GM12872 (cell line): ENCODE data around the gene FBXL17.

ENCODE experiments used
- CTCF ChIP-seq: IDR thresholded peaks from 3 replicates; pipeline ENCODE4 v1.5.1; 2011; ENCODE audit warnings: low read depth, mild to moderate bottlenecking, low read length, moderate library complexity; ENCODE audit not compliant: insufficient read depth

The FBXL17 gene

GRCh38 chr5:107815109-107815508 lies 566.8 kb downstream of the FBXL17 start:
- no peak for TF ChIP-seq CTCF

- TF ChIP-seq CTCF, result no peak
Observed at GRCh38 chr5:107814183-107814827, 567.6 kb downstream of the FBXL17 start.

DNA sequence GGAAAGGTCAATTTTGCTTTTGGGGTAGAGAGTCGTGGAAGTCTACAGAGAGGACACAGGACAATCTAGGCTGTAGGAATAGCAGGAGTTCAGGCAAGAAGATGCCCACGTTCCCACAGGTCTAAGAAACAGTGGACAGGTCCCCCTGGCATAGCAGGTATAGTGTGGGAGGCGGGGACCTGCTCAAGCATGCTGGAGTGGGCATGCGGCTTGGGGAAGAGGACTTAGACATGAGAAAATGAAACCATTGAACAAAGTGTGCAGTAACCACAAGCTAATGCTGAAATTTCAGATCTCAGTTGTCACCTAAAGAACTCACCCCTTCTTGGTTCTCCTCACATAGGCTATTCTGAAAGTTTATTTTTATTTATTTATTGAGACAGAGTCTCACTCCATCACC lies 568.3 kb downstream of the FBXL17 start:
- TF ChIP-seq CTCF, result no peak

GRCh38 chr5:107812570-107813141 lies 569.2 kb downstream of the FBXL17 start:
- no peak for TF ChIP-seq CTCF

DNA sequence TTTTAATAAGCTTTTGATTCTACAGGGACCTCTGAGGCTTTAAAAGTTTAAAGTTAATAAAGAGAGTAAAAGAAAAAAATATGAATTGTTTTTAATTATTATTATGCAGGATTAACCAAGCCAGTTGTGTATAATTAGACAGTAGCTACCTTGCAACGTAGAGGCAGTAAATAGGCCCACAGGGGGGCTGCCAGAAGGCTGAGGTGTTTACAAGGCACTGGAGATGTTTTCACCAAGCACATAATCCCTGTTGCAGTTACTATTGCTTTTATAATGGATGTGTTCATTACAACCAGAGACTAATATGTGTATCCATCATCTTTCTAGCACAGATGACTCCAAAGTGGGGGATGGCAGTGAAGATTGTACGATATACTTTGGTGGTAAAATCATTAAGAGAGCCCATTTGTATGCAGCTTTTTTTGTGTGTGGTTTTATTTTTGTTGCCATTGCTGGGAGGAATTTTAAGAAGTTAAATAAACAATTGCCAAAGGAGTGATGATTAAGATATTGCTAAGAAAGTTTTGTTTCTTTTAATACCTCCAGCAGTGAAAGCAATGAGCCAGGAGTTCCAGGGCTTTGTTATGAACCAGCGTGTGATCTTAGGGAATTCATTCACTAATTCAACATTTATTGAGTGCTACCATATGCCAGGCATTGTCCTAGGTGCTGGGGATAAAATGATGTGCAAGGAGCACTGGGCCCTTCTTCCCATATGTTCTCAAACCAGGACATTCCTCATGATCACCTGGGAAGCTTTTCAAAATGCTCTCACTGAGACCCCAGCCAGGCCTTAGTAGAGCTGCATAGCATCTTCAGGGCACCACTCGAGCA lies 572.5 kb downstream of the FBXL17 start:
- TF ChIP-seq CTCF, result no peak
